Measurements from ENCODE around the gene PRR18.

Gene PRR18

DNA sequence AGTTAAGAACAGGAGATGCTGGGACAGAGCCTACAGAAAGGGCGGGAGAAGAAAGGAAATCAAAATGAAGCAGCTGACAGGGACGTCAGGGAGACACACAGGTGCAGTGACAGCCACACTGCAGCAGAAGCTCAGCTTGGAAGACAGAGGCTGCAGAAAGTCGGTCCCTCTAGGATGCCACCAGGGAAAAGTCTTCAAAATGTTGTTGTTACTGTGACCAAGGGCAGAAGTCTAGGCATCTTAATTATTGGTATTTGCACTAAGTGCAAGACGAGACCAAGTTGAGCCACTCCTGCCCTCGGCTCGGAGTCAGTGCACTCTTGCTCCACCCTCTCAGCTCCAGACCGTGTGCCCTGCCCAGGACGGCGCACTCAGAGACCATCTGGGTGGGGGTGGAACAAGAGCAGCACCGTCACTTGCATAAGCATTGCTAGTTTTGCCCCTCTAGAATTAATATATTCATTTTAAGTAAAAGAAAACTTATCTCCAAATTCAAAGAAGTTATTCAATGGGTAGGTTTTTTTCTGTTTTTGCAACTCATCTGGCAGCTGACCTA, 2.6 kb downstream of the PRR18 start:
- no peak for DNase-seq

DNA sequence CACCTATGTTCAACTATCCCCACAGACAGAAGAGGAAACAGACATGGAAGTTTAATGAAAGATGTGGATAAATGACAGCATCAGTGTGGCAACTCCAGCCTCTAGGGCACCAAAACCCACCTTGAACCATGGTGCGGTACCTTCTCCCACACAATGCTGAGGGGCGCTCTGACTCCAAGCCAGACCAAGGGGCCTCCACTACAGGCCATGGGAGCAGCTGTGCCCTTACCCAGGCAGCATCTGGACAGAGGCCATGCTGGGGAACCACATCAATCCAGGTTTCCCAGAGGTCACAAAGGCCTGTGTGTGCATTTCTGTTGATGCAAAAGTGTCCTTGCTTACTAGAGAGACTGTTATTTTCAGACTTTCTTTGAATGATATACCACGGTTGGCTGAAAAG, 4.1 kb downstream of the PRR18 start:
- no peak for DNase-seq

GRCh38 chr6:166301611-166302529, 6.3 kb downstream of the PRR18 start:
- no peak for DNase-seq

GRCh38 chr6:166300357-166300987, 7.7 kb downstream of the PRR18 start:
- no peak for DNase-seq

DNA sequence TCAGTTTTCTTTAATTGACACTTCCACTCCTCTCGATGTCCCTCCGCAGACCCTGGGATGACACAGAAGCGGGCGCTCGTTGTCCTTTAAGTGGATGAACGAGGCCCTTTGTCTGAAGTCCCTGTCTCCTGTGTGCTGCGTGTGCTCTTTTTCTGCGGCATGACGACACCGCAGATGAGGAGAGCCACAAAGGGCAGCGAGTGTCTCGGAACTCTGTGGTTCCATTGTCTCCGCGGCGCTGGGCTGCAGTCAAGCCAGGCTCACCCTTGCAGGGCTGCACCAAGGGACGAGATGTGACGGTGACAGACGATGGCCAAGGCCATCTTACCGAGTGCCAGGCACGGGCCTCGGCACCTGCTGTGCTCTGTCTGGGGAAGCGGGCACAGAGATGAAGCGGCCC, 10.6 kb downstream of the PRR18 start:
- DNase-seq: no peak

DNA sequence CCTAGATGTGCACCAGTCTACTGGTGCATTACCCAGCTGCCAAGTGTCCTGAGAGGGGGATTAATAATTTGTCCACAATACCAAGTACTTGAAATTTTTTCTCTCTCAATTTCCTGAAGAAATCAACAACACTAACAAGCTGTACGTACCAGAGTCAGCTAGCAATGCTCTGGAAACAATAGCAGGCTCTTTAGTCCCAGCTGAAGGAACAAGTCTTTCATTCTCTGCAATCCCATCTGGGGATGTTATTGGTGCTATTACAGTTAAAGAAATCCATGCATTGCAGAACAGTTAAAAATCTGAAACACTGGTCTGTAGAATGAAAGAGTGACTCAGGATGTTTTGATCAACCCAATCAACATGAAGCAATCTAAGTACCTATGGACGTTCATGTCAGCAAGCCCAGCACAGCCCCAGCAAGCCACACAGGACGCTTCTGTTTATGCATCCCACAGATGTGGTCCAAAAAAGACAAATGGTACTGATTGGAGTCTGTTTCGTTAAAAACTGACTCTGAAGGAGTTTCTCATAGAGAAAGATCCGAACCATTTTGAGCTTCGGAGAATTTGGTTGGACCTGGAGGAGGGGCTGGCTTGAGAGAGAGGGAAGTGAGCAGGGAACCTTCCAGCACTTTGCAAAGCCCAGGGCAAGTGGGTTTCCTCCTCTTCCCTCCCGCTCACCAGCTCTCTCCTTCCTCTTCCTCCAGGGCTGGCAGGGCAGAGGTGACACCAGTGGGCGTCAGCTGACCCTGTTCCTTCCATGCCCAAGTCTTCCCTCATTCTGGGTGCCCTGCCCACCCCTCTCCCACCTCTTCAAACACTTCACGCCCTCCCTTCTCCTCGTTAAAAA, 11.9 kb downstream of the PRR18 start:
- DNase-seq: no peak

GRCh38 chr6:166293731-166294584, 14.2 kb downstream of the PRR18 start:
- no peak for DNase-seq

DNA sequence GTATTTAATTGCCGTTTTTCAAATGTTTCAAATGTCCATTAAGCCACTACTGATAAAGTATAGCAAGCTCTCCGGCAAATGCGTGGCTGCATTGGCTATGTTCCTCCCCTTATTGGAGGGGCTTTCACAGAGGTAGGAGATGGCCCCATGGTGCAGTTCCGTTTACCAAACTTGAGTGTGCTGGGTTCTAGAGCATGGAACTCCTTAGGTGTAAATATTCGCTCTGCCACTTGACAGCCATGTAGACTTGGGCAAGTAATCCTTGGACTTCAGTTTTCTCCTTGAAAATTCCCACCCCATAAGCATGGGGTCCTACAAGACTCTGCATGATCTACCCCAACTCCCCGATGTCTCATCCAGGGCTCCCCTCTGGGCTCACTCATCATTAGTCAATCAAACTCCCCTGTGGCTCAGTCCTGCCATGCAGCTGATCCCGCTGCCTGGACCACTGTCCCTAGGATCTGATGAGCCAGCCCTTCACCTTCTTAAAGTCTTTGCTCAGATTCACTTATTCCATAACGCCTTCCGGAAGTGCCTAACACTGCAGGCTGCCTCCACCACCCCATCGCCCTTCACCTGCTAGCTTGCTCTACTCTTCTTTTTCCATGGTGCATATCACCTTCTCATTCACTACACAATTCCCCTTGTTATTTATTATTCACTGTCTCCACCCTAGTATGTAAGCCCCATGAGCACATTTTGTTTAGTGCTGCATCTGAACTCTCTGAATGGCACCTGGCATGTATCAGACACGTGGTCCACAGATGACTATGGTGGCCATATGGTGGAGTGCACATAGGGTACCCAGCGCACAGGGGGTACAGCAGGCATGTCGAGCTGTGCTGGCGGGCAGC, 18.8 kb downstream of the PRR18 start:
- no peak for DNase-seq

DNA sequence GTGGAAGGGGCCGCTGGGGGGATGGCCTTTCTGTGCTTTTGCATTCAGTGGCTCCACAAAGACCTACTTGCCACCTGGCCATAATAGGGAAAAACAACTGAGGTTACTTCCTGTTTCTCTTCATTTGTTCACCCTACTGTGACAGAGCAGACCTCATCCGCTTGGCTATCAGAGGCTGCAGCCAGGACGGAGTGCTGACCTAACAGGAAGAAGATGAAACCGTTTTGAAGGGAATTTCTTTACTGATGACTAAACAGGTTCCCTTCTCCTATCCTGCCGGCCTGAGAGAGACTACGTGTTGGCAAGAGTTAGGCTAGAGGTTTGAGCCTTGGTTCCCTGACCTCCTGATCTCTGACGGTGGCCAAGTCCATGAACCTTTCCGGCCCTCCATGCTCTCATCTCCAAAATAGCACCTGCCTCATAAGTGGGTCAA, 21.3 kb downstream of the PRR18 start:
- DNase-seq: no peak

DNA sequence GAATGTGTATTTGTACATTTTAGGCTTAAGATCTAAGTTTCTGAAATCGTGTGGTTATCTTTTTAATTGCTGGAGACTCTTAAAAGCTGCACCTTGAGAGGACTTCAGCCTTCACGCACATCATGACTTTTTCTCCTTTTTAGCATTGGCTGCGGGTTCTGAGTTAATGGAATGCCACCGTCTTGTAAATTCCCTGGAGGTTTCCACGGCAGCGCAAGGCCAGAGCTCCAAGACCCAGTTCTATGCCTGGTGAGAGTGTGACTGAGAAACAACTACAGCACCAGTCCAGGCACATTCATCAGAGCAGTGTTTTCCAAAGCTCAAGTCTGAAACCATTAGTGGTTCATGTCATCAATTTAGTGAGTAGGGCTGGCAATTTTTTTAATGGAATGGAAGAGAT, 23.0 kb downstream of the PRR18 start:
- no peak for DNase-seq

DNA sequence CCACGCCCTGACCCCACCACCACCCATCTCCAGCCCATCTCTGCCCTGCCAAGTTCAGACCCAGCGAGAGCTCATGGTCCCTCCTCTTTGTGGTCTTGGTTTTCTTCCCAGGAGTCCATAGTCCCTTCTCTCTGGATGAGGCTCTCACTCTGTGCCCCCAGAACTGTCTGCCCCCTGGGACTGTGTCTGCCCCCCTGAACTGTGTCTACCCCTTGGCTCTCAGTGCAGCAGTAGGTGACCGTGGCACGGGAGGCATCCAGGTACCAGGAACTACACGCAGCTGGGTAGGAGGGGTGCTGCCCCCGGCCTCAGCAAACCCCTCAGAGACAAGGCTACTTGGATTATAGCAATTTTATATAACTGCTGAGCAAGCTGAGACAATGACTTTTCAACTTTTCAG, 23.6 kb downstream of the PRR18 start:
- DNase-seq: no peak

GRCh38 chr6:166282394-166283032, 25.7 kb downstream of the PRR18 start:
- DNase-seq: no peak

GRCh38 chr6:166281104-166281503, 27.1 kb downstream of the PRR18 start:
- DNase-seq: no peak

GRCh38 chr6:166279393-166279679, 28.9 kb downstream of the PRR18 start:
- DNase-seq: no peak

- DNase-seq: no peak
Measured at GRCh38 chr6:166278579-166279392, 29.4 kb downstream of the PRR18 start.

GRCh38 chr6:166277892-166278578, 30.2 kb downstream of the PRR18 start:
- no peak for DNase-seq

- no peak for DNase-seq
Measured at GRCh38 chr6:166277018-166277417, 31.2 kb downstream of the PRR18 start.

GRCh38 chr6:166275714-166276166, 32.5 kb downstream of the PRR18 start:
- peak; percentile 59 to 80 (median 72) for DNase-seq

GRCh38 chr6:166274739-166275370, 33.3 kb downstream of the PRR18 start:
- DNase-seq: no peak
